GM23248 (cell line): ENCODE results near the gene PLEKHG1. TPM values are rescaled to one million over a fixed set of nuclear protein-coding genes. Genes with fewer than 3 reads are reported as not detected.

Experiments used
- DNase-seq: peaks from one replicate; pipeline ENCODE4 v3.0.0-alpha.2; 2015
- H2AFZ ChIP-seq: fragments of 200-600 bp; sonication (generic); 2 replicates; pipeline ENCODE4 v1.6.1; 2016; ENCODE audit warnings: antibody characterized with exemption
- H3F3A ChIP-seq: fragments of 200-600 bp; sonication (generic); 2 replicates; pipeline ENCODE4 v1.6.1; 2016; ENCODE audit warnings: mild to moderate bottlenecking, antibody characterized with exemption, mixed run types; ENCODE audit not compliant: insufficient read depth
- H3K27ac ChIP-seq: fragments of 200-600 bp; sonication (generic); 2 replicates; pipeline ENCODE4 v1.5.1; 2016; ENCODE audit warnings: mild to moderate bottlenecking
- H3K27me3 ChIP-seq: fragments of 200-600 bp; sonication (generic); replicated peaks from 2 replicates; pipeline ENCODE4 v1.6.1; 2016; ENCODE audit warnings: mild to moderate bottlenecking; ENCODE audit not compliant: insufficient read depth
- H3K36me3 ChIP-seq: fragments of 200-600 bp; sonication (generic); 2 replicates; pipeline ENCODE4 v1.6.1; 2016; ENCODE audit warnings: low read depth, mild to moderate bottlenecking
- H3K4me1 ChIP-seq: fragments of 200-600 bp; sonication (generic); 2 replicates; pipeline ENCODE4 v1.6.1; 2016; ENCODE audit warnings: mild to moderate bottlenecking; ENCODE audit not compliant: insufficient read depth
- H3K4me2 ChIP-seq: fragments of 200-600 bp; sonication (generic); one replicate; pipeline ENCODE4 v1.6.1; 2016; ENCODE audit warnings: mild to moderate bottlenecking; ENCODE audit not compliant: unreplicated experiment
- H3K4me3 ChIP-seq: fragments of 200-600 bp; sonication (generic); 2 replicates; pipeline ENCODE4 v1.5.1; 2016; ENCODE audit warnings: mild to moderate bottlenecking
- H3K79me2 ChIP-seq: fragments of 200-600 bp; sonication (generic); 2 replicates; pipeline ENCODE4 v1.6.1; 2016; ENCODE audit warnings: mild to moderate bottlenecking; ENCODE audit not compliant: insufficient read depth
- H3K9ac ChIP-seq: fragments of 200-600 bp; sonication (generic); 2 replicates; pipeline ENCODE4 v1.6.1; 2016; ENCODE audit warnings: mild to moderate bottlenecking
- H3K9me2 ChIP-seq: fragments of 200-600 bp; sonication (generic); 2 replicates; pipeline ENCODE4 v1.6.1; 2016; ENCODE audit warnings: mixed run types, mild to moderate bottlenecking, moderate library complexity; ENCODE audit not compliant: insufficient read depth
- H3K9me3 ChIP-seq: fragments of 200-600 bp; sonication (generic); one replicate; pipeline ENCODE4 v1.6.1; 2017; ENCODE audit warnings: low read depth
- H4K20me1 ChIP-seq: fragments of 200-600 bp; sonication (generic); 2 replicates; pipeline ENCODE4 v1.6.0; 2016; ENCODE audit not compliant: insufficient read depth
- EZH2 ChIP-seq: fragments of 200-600 bp; sonication (generic); IDR thresholded peaks from 2 replicates; pipeline ENCODE4 v1.6.1; 2018; ENCODE audit warnings: antibody characterized with exemption, mild to moderate bottlenecking; ENCODE audit not compliant: insufficient read depth, poor library complexity, severe bottlenecking
- EZH2phosphoT487 ChIP-seq: fragments of 200-600 bp; sonication (generic); IDR thresholded peaks from 2 replicates; pipeline ENCODE4 v1.6.1; 2018; ENCODE audit warnings: antibody characterized with exemption, moderate library complexity, mild to moderate bottlenecking, low read depth; ENCODE audit not compliant: insufficient read depth
- WGBS, 2 experiments: methylation state at CpG; one replicate each; pipeline ENCODE4 v1.1.6; 2015 to 2017; ENCODE audit warnings: low lambda C conversion rate in 2 of 2, low coverage in 1 of 2; ENCODE audit errors: missing lambda C conversion rate in 2 of 2; 5-methylcytosine and 5-hydroxymethylcytosine counted together
- in situ Hi-C: fragments of 300-500 bp; cut with MboI; formaldehyde crosslinking; loops from 2 replicates; pipeline ENCODE4 v1.15.0; 2020
- polyA plus RNA-seq: library from polyadenylated mRNA; unstranded; fragments of >200 nt; fragmentation: Nextera tagmentation; extraction: Ambion mirVana; gene quantifications from 2 replicates; pipeline ENCODE4 v1.2.1, GENCODE V29; 2016
- total RNA-seq: library from RNA; depleted of rRNA; stranded (reverse); fragments of >200 nt; shearing (Covaris generic); gene quantifications from 2 replicates; pipeline ENCODE4 v1.2.3, GENCODE V29; 2014

The PLEKHG1 gene
- total and polyA plus RNA-seq, 2 experiments from 2014 or later: 0.11 to 0.51 TPM

- H3K79me2 ChIP-seq: no peaks in the 10 kb centered on the region
- H3K9ac ChIP-seq: no peak overlapping the region
- H3K9me2 ChIP-seq: no peaks in the 10 kb centered on the region
- no peak overlapping the region for H3K4me2 ChIP-seq
- no peaks in the 10 kb centered on the region for H3F3A ChIP-seq
- no peak overlapping the region for H3K27ac ChIP-seq
- H3K27me3 ChIP-seq: peaks cover 32% of the 10 kb centered on the region
- 54% methylated on average over 3 of the region's 3 CpGs for WGBS, 2 experiments
- in situ Hi-C loops: no loop called here
- no peaks in the 10 kb centered on the region for H3K36me3 ChIP-seq
- H4K20me1 ChIP-seq: no peaks in the 10 kb centered on the region
- no peak for DNase-seq
- no peaks in the 10 kb centered on the region for H3K4me1 ChIP-seq
- TF ChIP-seq EZH2phosphoT487 (no peak), EZH2 (no peak)
- no peak overlapping the region for H3K4me3 ChIP-seq
- no peak overlapping the region for H2AFZ ChIP-seq
- no peaks in the 10 kb centered on the region for H3K9me3 ChIP-seq
These were observed 31.1 kb upstream of the PLEKHG1 start for GRCh38 chr6:150568560-150568959.

DNA sequence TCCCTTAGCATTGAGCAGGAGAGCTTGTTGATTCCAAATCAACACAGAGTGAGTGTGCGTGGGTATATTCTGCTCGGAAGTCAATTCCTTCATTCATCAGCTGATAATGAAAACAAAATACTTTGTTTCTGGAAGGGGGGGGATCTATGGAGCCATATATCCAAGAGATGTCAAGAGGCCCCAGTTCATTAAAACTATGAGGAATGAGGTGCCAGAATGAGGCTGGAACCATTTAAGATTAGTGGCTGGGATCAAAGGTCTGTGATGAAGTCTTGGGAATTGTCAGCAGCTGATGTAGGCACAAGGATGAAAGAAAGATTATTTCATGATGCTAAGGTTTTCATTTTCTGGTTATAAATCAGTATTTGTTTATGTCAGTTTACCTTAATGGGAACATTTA lies 30.5 kb upstream of the PLEKHG1 start:
- no peak overlapping the region for H3K9ac ChIP-seq
- TF ChIP-seq EZH2: no peak
- TF ChIP-seq EZH2phosphoT487: no peak
- H2AFZ ChIP-seq: no peak overlapping the region
- H3K4me2 ChIP-seq: no peak overlapping the region
- no peak overlapping the region for H3K4me3 ChIP-seq
- H3K27ac ChIP-seq: no peak overlapping the region
- H4K20me1 ChIP-seq: no peaks in the 10 kb centered on the region
- DNase-seq: no peak
- H3K9me3 ChIP-seq: no peaks in the 10 kb centered on the region
- H3K4me1 ChIP-seq: no peaks in the 10 kb centered on the region
- H3K36me3 ChIP-seq: no peaks in the 10 kb centered on the region
- H3K27me3 ChIP-seq: peaks cover 26% of the 10 kb centered on the region
- no peaks in the 10 kb centered on the region for H3F3A ChIP-seq
- in situ Hi-C loops: no loop called here
- WGBS, 2 experiments: 74 to 77% methylated on average over 2 of the region's 2 CpGs
- no peaks in the 10 kb centered on the region for H3K9me2 ChIP-seq
- H3K79me2 ChIP-seq: no peaks in the 10 kb centered on the region

DNA sequence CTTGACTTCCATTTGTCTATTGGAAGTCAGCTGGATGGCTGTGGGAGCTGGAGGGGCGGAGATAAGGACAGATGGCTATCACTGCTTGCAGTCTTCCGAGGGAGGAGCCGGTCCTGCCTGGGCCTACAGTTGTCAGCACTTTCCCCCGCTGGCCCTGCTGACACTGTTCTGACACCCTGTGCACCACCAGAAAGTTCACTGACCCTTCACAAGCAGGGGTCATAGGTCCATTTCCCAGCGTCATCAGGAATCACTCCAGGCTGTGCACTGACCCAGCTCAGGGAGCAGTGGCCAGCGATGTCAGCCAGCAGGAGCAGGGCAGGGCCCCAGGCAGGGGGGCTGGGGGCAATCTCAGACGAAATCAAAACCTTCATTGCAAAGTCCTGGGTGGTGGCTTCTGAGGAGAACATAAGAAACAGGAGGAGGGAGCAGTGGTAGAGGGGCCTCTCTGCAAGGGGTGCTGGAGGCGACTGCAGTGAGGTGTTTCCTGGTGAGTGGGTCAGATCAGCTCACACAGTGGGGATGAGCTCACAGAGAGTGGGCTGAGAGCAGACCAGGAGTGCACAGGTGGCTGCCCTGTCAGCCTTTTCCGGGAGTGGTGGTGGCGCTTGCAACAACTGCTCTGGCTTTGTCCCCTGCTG lies 26.5 kb upstream of the PLEKHG1 start:
- Histone ChIP-seq H3K27ac (no peak overlapping the region), H3K36me3 (no peaks in the 10 kb centered on the region), H3K9ac (no peak overlapping the region), H2AFZ (no peak overlapping the region), H3K9me3 (no peaks in the 10 kb centered on the region), H3F3A (no peaks in the 10 kb centered on the region), H3K79me2 (no peaks in the 10 kb centered on the region), H3K4me1 (no peaks in the 10 kb centered on the region), H3K9me2 (no peaks in the 10 kb centered on the region), H4K20me1 (no peaks in the 10 kb centered on the region), H3K4me3 (no peak overlapping the region), H3K27me3 (peaks cover 7% of the 10 kb centered on the region), H3K4me2 (no peak overlapping the region)
- TF ChIP-seq EZH2 (no peak), EZH2phosphoT487 (no peak)
- 76% methylated on average over 10 of the region's 10 CpGs for WGBS, 2 experiments
- in situ Hi-C loops: no loop called here
- no peak for DNase-seq

DNA sequence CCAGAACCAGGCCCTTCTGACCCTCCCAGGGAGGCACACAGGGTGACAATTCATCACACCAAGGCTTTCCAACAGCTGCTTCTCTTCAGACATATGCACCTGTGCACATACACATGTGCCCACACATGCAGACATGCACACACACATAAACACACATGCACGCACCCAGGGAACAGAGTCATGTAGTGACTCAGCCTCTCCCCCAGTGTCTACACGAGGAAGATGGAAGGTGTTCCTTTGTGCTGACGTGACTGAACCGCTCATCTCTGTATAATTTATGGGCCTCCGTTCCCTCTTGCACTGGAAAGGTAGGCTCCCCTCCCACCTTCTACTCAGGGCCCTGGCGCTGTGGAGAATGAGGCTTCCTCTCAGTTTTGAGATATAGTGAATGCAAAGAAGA lies 23.8 kb upstream of the PLEKHG1 start:
- no peak overlapping the region for H2AFZ ChIP-seq
- WGBS, 2 experiments: 72 to 74% methylated on average over 6 of the region's 6 CpGs
- H3K4me3 ChIP-seq: no peak overlapping the region
- H3K27ac ChIP-seq: no peak overlapping the region
- H4K20me1 ChIP-seq: no peaks in the 10 kb centered on the region
- no peaks in the 10 kb centered on the region for H3K79me2 ChIP-seq
- no peak overlapping the region for H3K9ac ChIP-seq
- no peak for DNase-seq
- TF ChIP-seq EZH2phosphoT487: no peak
- TF ChIP-seq EZH2: no peak
- no peak overlapping the region for H3K4me2 ChIP-seq
- in situ Hi-C loops: no loop called here
- no peaks in the 10 kb centered on the region for H3K9me2 ChIP-seq
- peaks cover 4% of the 10 kb centered on the region for H3K27me3 ChIP-seq
- H3K9me3 ChIP-seq: no peaks in the 10 kb centered on the region
- no peaks in the 10 kb centered on the region for H3K4me1 ChIP-seq
- H3K36me3 ChIP-seq: no peaks in the 10 kb centered on the region
- no peaks in the 10 kb centered on the region for H3F3A ChIP-seq
